Karpas-422 (cell line): Measurements from ENCODE around the gene PPP2R5E. TPM values are rescaled to one million over a fixed set of nuclear protein-coding genes. Genes with fewer than 3 reads are reported as not detected.

Source experiments
- DNase-seq: peaks from one replicate; pipeline ENCODE4 v3.0.0-alpha.2; 2015
- H2AFZ ChIP-seq: fragments of 200-600 bp; sonication (generic); 2 replicates; pipeline ENCODE4 v1.6.1; 2014; ENCODE audit warnings: antibody characterized with exemption, low read length, mixed read lengths
- H3K27ac ChIP-seq: fragments of 200-600 bp; sonication (generic); 2 replicates; pipeline ENCODE4 v1.5.1; 2014; ENCODE audit warnings: mild to moderate bottlenecking, low read length, moderate library complexity
- H3K27me3 ChIP-seq: fragments of 200-600 bp; sonication (generic); 2 replicates; pipeline ENCODE4 v1.6.1; 2014; ENCODE audit warnings: low read length, mixed read lengths
- H3K36me3 ChIP-seq: fragments of 200-600 bp; sonication (generic); 2 replicates; pipeline ENCODE4 v1.6.1; 2014; ENCODE audit warnings: low read length, mixed read lengths; ENCODE audit not compliant: insufficient read depth
- H3K4me1 ChIP-seq: fragments of 200-600 bp; sonication (generic); 2 replicates; pipeline ENCODE4 v1.6.1; 2014; ENCODE audit warnings: mild to moderate bottlenecking, low read length, mixed read lengths
- H3K4me2 ChIP-seq: fragments of 200-600 bp; sonication (generic); 2 replicates; pipeline ENCODE4 v1.6.1; 2014; ENCODE audit warnings: low read length, low read depth, mild to moderate bottlenecking; ENCODE audit not compliant: poor library complexity, severe bottlenecking
- H3K4me3 ChIP-seq: fragments of 200-600 bp; sonication (generic); 2 replicates; pipeline ENCODE4 v1.5.1; 2014; ENCODE audit warnings: mild to moderate bottlenecking, antibody characterized with exemption, low read length, mixed read lengths
- H3K79me2 ChIP-seq: fragments of 200-600 bp; sonication (generic); 2 replicates; pipeline ENCODE4 v1.6.1; 2014; ENCODE audit warnings: mild to moderate bottlenecking, low read length, mixed read lengths
- H3K9ac ChIP-seq: fragments of 200-600 bp; sonication (generic); 2 replicates; pipeline ENCODE4 v1.6.0; 2014; ENCODE audit warnings: low read length
- H3K9me2 ChIP-seq: fragments of 200-600 bp; sonication (generic), shearing (Covaris generic); replicated peaks from 2 replicates; pipeline ENCODE4 v1.6.0; 2014; ENCODE audit warnings: mild to moderate bottlenecking, low read length, moderate library complexity; ENCODE audit not compliant: insufficient read depth
- H3K9me3 ChIP-seq: fragments of 300-700, 200-600 bp; sonication (generic); 2 replicates; pipeline ENCODE4 v1.6.1; 2014; ENCODE audit warnings: low read length, mixed read lengths
- H4K20me1 ChIP-seq: fragments of 200-600 bp; sonication (generic); 2 replicates; pipeline ENCODE4 v1.6.1; 2014; ENCODE audit warnings: mild to moderate bottlenecking, antibody characterized with exemption, low read length, low read depth; ENCODE audit not compliant: insufficient read depth
- total RNA-seq: library from RNA; depleted of rRNA; stranded (reverse); fragments of >200 nt; shearing (Covaris generic); gene quantifications from 2 replicates; pipeline ENCODE4 v1.2.3, GENCODE V29; 2014; ENCODE audit warnings: low replicate concordance

Gene PPP2R5E
- total RNA-seq, 1 experiment from 2014 or later, result 58.3 TPM

DNA sequence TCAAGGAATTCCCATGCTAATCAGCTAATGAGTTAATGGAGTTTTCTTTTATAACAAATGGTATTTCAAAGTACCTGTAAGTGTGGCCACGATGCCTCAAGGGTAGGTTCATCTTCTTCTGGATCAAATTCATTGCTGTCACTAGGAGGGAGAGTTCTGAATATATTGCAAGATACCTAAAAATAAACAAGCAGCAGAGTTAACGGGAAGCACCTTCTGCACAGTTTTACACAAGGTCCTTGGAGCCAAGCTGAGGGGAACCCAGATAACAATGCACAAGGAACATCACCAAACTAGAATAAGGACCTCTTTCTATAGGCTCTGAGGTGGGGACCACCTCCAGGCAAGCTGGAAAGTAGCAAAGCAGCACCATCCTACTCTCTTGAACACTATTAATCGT is 121.3 kb downstream of the PPP2R5E start:
- Histone ChIP-seq H2AFZ (no peak overlapping the region), H3K9me2 (no peaks in the 10 kb centered on the region), H3K4me1 (peaks cover 36% of the 10 kb centered on the region), H3K79me2 (peaks cover 89% of the 10 kb centered on the region), H4K20me1 (no peaks in the 10 kb centered on the region), H3K9me3 (no peaks in the 10 kb centered on the region), H3K36me3 (peaks cover 4% of the 10 kb centered on the region; the same call in 1 of the 2 replicates), H3K4me3 (no peak overlapping the region), H3K27ac (peak overlapping the region; percentile 12; the same call in 1 of the 2 replicates), H3K27me3 (no peaks in the 10 kb centered on the region), H3K4me2 (no peak overlapping the region), H3K9ac (no peak overlapping the region)
- no peak for DNase-seq

GRCh38 chr14:63421226-63421625 is 122.0 kb downstream of the PPP2R5E start:
- no peak overlapping the region for H3K9ac ChIP-seq
- H4K20me1 ChIP-seq, result no peaks in the 10 kb centered on the region
- H3K4me1 ChIP-seq, result peaks cover 41% of the 10 kb centered on the region
- H3K36me3 ChIP-seq, result peaks cover 4% of the 10 kb centered on the region; the same call in 1 of the 2 replicates
- H3K4me2 ChIP-seq, result no peak overlapping the region
- no peak overlapping the region for H3K4me3 ChIP-seq
- H3K9me2 ChIP-seq, result no peaks in the 10 kb centered on the region
- no peak overlapping the region for H2AFZ ChIP-seq
- H3K9me3 ChIP-seq, result no peaks in the 10 kb centered on the region
- H3K79me2 ChIP-seq, result peaks cover 88% of the 10 kb centered on the region
- peak overlapping the region; percentile 12; the same call in 1 of the 2 replicates for H3K27ac ChIP-seq
- no peak for DNase-seq
- H3K27me3 ChIP-seq, result no peaks in the 10 kb centered on the region

DNA sequence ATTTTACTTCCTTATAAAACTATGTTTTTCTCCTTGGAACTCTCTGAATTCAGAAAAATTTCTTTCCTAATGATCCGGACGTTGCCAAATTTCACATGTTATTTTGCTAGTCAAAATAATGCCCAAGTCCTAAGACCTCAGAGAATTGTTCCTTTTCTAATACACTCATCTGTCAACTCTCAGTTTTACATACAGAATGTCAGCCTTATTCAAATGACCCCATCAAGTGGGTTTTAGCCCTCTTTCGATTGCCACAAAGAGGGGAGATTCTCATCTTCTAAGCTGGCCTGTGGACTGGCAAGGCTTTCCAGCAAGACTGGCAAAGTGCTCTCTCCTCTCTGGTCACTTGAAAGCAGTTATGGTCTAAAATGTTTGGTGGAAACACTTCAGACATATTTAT is 125.2 kb downstream of the PPP2R5E start:
- H3K79me2 ChIP-seq, result peaks cover 86% of the 10 kb centered on the region
- H2AFZ ChIP-seq, result no peak overlapping the region
- peak; percentile 83 for DNase-seq
- H3K27ac ChIP-seq, result peak overlapping the region; percentile 88
- H3K4me1 ChIP-seq, result peaks cover 45% of the 10 kb centered on the region
- H3K27me3 ChIP-seq, result no peaks in the 10 kb centered on the region
- H3K36me3 ChIP-seq, result peaks cover 8% of the 10 kb centered on the region
- no peaks in the 10 kb centered on the region for H4K20me1 ChIP-seq
- H3K9ac ChIP-seq, result peak overlapping the region; percentile 53
- no peaks in the 10 kb centered on the region for H3K9me3 ChIP-seq
- peak overlapping the region; percentile 44 for H3K4me3 ChIP-seq
- H3K4me2 ChIP-seq, result peak overlapping the region; percentile 74
- no peaks in the 10 kb centered on the region for H3K9me2 ChIP-seq

DNA sequence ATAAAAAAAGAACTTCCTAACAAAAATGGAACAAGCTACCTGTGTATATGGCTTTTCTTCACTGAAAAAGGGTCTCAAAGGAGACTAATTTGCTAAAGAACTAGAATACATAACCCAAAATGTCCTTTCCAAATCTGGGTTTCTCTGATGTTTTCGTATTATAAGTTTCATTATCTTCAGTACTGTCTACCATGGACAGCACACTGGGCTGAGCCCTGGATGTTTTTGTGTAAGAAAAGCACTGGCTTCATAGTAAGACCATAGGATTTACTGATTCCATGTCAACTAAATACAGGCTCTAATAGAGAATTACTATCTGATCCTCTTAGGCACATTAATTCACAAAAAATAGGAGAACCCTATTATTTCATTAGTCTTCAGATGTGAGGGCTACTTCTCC is 130.2 kb downstream of the PPP2R5E start:
- Histone ChIP-seq H3K4me3 (no peak overlapping the region), H4K20me1 (no peaks in the 10 kb centered on the region)

DNA sequence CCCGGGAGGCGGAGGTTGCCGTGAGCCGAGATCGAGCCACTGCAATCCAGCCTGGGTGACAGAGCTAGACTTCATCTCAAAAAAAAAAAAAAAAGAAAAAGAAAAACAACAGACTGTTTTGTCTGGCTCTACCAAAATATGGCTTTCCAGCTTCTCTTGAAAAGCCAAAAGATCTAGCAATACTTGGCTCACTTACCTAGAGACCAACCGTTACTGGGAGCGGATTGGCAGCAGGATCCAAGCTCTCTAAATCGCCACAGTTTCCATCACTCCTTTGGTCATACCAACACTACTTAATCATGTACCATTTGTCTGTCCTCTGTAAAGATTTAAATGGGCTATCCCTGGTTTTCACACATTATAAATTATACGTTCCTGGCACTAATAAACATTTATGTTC is 136.8 kb downstream of the PPP2R5E start:
- H2AFZ ChIP-seq, result no peak overlapping the region
- no peak for DNase-seq
- no peaks in the 10 kb centered on the region for H3K27me3 ChIP-seq
- no peak overlapping the region for H3K4me2 ChIP-seq
- no peak overlapping the region for H3K9ac ChIP-seq
- H3K9me2 ChIP-seq, result no peaks in the 10 kb centered on the region
- H3K27ac ChIP-seq, result no peak overlapping the region
- H3K4me3 ChIP-seq, result no peak overlapping the region
- no peaks in the 10 kb centered on the region for H4K20me1 ChIP-seq
- no peaks in the 10 kb centered on the region for H3K36me3 ChIP-seq
- H3K79me2 ChIP-seq, result peaks cover 82% of the 10 kb centered on the region
- H3K4me1 ChIP-seq, result peaks cover 10% of the 10 kb centered on the region
- H3K9me3 ChIP-seq, result no peaks in the 10 kb centered on the region

More for the DNA sequence above, 130.2 kb downstream of the PPP2R5E start:
- H2AFZ ChIP-seq, result no peak overlapping the region
- no peak overlapping the region for H3K9ac ChIP-seq
- H3K79me2 ChIP-seq, result peaks cover 79% of the 10 kb centered on the region
- H3K9me3 ChIP-seq, result no peaks in the 10 kb centered on the region
- H3K27me3 ChIP-seq, result no peaks in the 10 kb centered on the region
- peaks cover 20% of the 10 kb centered on the region for H3K4me1 ChIP-seq
- H3K27ac ChIP-seq, result no peak overlapping the region
- H3K36me3 ChIP-seq, result peaks cover 5% of the 10 kb centered on the region
- no peaks in the 10 kb centered on the region for H3K9me2 ChIP-seq
- no peak for DNase-seq
- H3K4me2 ChIP-seq, result no peak overlapping the region

GRCh38 chr14:63405715-63406114 is 137.5 kb downstream of the PPP2R5E start:
- Histone ChIP-seq H3K9me2 (no peaks in the 10 kb centered on the region), H3K27ac (no peak overlapping the region), H3K79me2 (peaks cover 84% of the 10 kb centered on the region), H3K4me3 (no peak overlapping the region), H3K36me3 (no peaks in the 10 kb centered on the region), H3K9ac (no peak overlapping the region), H2AFZ (no peak overlapping the region), H3K9me3 (no peaks in the 10 kb centered on the region), H3K4me2 (no peak overlapping the region), H4K20me1 (no peaks in the 10 kb centered on the region), H3K27me3 (no peaks in the 10 kb centered on the region), H3K4me1 (peaks cover 10% of the 10 kb centered on the region)
- DNase-seq, result no peak

GRCh38 chr14:63404906-63405305 is 138.3 kb downstream of the PPP2R5E start:
- no peak for DNase-seq
- 0 out of 2 replicates have a peak overlapping the region, but pooled peaks have one; percentile 7 for H3K27ac ChIP-seq
- H3K9ac ChIP-seq, result no peak overlapping the region
- H3K9me2 ChIP-seq, result no peaks in the 10 kb centered on the region
- H3K4me3 ChIP-seq, result no peak overlapping the region
- peaks cover 10% of the 10 kb centered on the region for H3K4me1 ChIP-seq
- no peaks in the 10 kb centered on the region for H3K36me3 ChIP-seq
- peaks cover 84% of the 10 kb centered on the region for H3K79me2 ChIP-seq
- no peak overlapping the region for H2AFZ ChIP-seq
- H3K4me2 ChIP-seq, result no peak overlapping the region
- H4K20me1 ChIP-seq, result no peaks in the 10 kb centered on the region
- no peaks in the 10 kb centered on the region for H3K9me3 ChIP-seq
- H3K27me3 ChIP-seq, result no peaks in the 10 kb centered on the region

DNA sequence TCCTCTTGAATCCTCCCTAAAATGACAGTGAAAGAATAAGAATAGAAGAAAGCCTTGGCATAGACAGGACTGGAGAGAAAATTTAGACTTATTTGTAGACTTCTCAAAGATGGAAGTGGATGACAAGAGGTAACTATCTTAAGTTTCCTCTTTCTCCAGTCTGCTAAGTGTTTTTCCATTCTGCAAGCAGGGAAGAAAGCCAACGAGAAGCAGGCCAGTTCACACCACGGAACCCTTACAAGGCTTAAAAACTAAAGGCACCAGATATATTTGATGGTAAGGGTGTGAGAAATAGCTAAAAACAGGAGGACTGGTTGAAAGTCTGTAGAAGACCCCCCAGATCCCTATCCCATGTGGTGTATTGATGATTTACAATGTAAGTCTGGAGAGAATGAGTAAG is 141.5 kb downstream of the PPP2R5E start:
- peaks cover 10% of the 10 kb centered on the region for H3K4me1 ChIP-seq
- DNase-seq, result no peak
- no peaks in the 10 kb centered on the region for H3K27me3 ChIP-seq
- H4K20me1 ChIP-seq, result no peaks in the 10 kb centered on the region
- H3K9me2 ChIP-seq, result no peaks in the 10 kb centered on the region
- H3K79me2 ChIP-seq, result peaks cover 89% of the 10 kb centered on the region
- H3K4me3 ChIP-seq, result no peak overlapping the region
- H3K9ac ChIP-seq, result no peak overlapping the region
- no peak overlapping the region for H3K27ac ChIP-seq
- 0 out of 2 replicates have a peak, but pooled peaks cover 3% of the 10 kb centered on the region for H3K36me3 ChIP-seq
- H3K9me3 ChIP-seq, result no peaks in the 10 kb centered on the region
- no peak overlapping the region for H3K4me2 ChIP-seq
- no peak overlapping the region for H2AFZ ChIP-seq
